Neural cell (in vitro differentiated cells): ENCODE measurements around the gene EPB41L5.

Source experiments
- CTCF ChIP-seq: fragments of 450-650 bp; IDR thresholded peaks from 2 replicates; pipeline ENCODE4 v1.5.1; 2014; ENCODE audit warnings: antibody characterized with exemption, mild to moderate bottlenecking, moderate library complexity; ENCODE audit not compliant: poor library complexity, severe bottlenecking
- EP300 ChIP-seq: fragments of 450-650 bp; conservative IDR thresholded peaks from 2 replicates; pipeline ENCODE4 v1.6.1; 2014; ENCODE audit warnings: antibody characterized with exemption, mild to moderate bottlenecking, moderate library complexity; ENCODE audit not compliant: poor library complexity, severe bottlenecking
- EZH2 ChIP-seq: fragments of 200-600, 300-800 bp; shearing (Covaris generic), sonication (generic); IDR thresholded peaks from 2 replicates; pipeline ENCODE4 v1.6.1; 2014; ENCODE audit warnings: antibody characterized with exemption, low read length, borderline replicate concordance, mild to moderate bottlenecking; ENCODE audit not compliant: insufficient read depth, poor library complexity, severe bottlenecking
- MXI1 ChIP-seq: fragments of 450-650 bp; conservative IDR thresholded peaks from 2 replicates; pipeline ENCODE4 v1.6.1; 2014; ENCODE audit warnings: antibody characterized with exemption, mild to moderate bottlenecking; ENCODE audit not compliant: poor library complexity, severe bottlenecking
- POLR2AphosphoS5 ChIP-seq: IDR thresholded peaks from 2 replicates; pipeline ENCODE4 v1.6.1; 2012
- RAD21 ChIP-seq: fragments of 450-650 bp; conservative IDR thresholded peaks from 2 replicates; pipeline ENCODE4 v1.6.1; 2014; ENCODE audit warnings: antibody characterized with exemption, mild to moderate bottlenecking, moderate library complexity
- SMC3 ChIP-seq: fragments of 450-650 bp; conservative IDR thresholded peaks from 2 replicates; pipeline ENCODE4 v1.6.1; 2014; ENCODE audit warnings: antibody characterized with exemption, mild to moderate bottlenecking, moderate library complexity; ENCODE audit not compliant: poor library complexity
- TAF1 ChIP-seq: IDR thresholded peaks from 2 replicates; pipeline ENCODE4 v1.6.1; 2012; ENCODE audit warnings: low read depth
- TF ChIP-seq, protein P1 (sequence below): IDR thresholded peaks from 2 replicates; pipeline ENCODE4 v1.6.1; 2012; ENCODE audit warnings: borderline replicate concordance

- no peak for TF ChIP-seq EP300
- TF ChIP-seq CTCF, result no peak
- TF ChIP-seq EZH2, result no peak
- TF ChIP-seq RAD21, result no peak
- no peak for TF ChIP-seq MXI1
- no peak for TF ChIP-seq TAF1
- TF ChIP-seq, protein P1, sequence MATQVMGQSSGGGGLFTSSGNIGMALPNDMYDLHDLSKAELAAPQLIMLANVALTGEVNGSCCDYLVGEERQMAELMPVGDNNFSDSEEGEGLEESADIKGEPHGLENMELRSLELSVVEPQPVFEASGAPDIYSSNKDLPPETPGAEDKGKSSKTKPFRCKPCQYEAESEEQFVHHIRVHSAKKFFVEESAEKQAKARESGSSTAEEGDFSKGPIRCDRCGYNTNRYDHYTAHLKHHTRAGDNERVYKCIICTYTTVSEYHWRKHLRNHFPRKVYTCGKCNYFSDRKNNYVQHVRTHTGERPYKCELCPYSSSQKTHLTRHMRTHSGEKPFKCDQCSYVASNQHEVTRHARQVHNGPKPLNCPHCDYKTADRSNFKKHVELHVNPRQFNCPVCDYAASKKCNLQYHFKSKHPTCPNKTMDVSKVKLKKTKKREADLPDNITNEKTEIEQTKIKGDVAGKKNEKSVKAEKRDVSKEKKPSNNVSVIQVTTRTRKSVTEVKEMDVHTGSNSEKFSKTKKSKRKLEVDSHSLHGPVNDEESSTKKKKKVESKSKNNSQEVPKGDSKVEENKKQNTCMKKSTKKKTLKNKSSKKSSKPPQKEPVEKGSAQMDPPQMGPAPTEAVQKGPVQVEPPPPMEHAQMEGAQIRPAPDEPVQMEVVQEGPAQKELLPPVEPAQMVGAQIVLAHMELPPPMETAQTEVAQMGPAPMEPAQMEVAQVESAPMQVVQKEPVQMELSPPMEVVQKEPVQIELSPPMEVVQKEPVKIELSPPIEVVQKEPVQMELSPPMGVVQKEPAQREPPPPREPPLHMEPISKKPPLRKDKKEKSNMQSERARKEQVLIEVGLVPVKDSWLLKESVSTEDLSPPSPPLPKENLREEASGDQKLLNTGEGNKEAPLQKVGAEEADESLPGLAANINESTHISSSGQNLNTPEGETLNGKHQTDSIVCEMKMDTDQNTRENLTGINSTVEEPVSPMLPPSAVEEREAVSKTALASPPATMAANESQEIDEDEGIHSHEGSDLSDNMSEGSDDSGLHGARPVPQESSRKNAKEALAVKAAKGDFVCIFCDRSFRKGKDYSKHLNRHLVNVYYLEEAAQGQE, result no peak
- no peak for TF ChIP-seq POLR2AphosphoS5
- no peak for TF ChIP-seq SMC3
These were observed 149.8 kb downstream of the EPB41L5 start for GRCh38 chr2:120162716-120163115.
